ENCODE data around the gene FUT4.

- TF ChIP-seq CTCF (IDR thresholded peaks at IDR 0.05), result peak in 5 of 7 experiments; percentile 23 to 56 (median 39)
- TF ChIP-seq EP300 (IDR thresholded peaks at IDR 0.05), result no peak
Observed at GRCh38 chr11:94521684-94522083, 22.0 kb upstream of the FUT4 start.

Data from stomach (tissue), 4 donors.